Ishikawa (cell line): ENCODE results near the gene MATN4.
A peak's percentile ranks its signal among the peaks of the same experiment; 100 is the strongest.

ENCODE experiments used
- CEBPB ChIP-seq: IDR thresholded peaks from 2 replicates; pipeline ENCODE4 v1.6.1; 2012
- CREB1 ChIP-seq: IDR thresholded peaks from 2 replicates; pipeline ENCODE4 v1.6.1; 2012; ENCODE audit warnings: low read depth
- EGR1 ChIP-seq: IDR thresholded peaks from 2 replicates; pipeline ENCODE4 v1.6.1; 2012
- EP300 ChIP-seq: IDR thresholded peaks from 2 replicates; pipeline ENCODE4 v1.6.1; 2012; ENCODE audit warnings: borderline replicate concordance
- FOXM1 ChIP-seq: IDR thresholded peaks from 2 replicates; pipeline ENCODE4 v1.6.1; 2012; ENCODE audit warnings: low read depth, borderline replicate concordance
- MAX ChIP-seq: IDR thresholded peaks from 2 replicates; pipeline ENCODE4 v1.6.1; 2012
- NFIC ChIP-seq: IDR thresholded peaks from 2 replicates; pipeline ENCODE4 v1.6.1; 2012
- RAD21 ChIP-seq: IDR thresholded peaks from 2 replicates; pipeline ENCODE4 v1.6.1; 2012; ENCODE audit warnings: low read depth
- REST ChIP-seq: IDR thresholded peaks from 2 replicates; pipeline ENCODE4 v1.6.1; 2012; ENCODE audit warnings: low read depth, mild to moderate bottlenecking
- TAF1 ChIP-seq: IDR thresholded peaks from 2 replicates; pipeline ENCODE4 v1.6.1; 2012; ENCODE audit warnings: low read depth, mild to moderate bottlenecking
- TCF12 ChIP-seq: IDR thresholded peaks from 2 replicates; pipeline ENCODE4 v1.6.1; 2012; ENCODE audit warnings: low read depth
- TEAD4 ChIP-seq: IDR thresholded peaks from 2 replicates; pipeline ENCODE4 v1.6.1; 2012
- USF1 ChIP-seq: IDR thresholded peaks from 2 replicates; pipeline ENCODE4 v1.6.1; 2012
- YY1 ChIP-seq: IDR thresholded peaks from 2 replicates; pipeline ENCODE4 v1.6.1; 2012; ENCODE audit warnings: low read depth
- ZBTB7A ChIP-seq: IDR thresholded peaks from 2 replicates; pipeline ENCODE4 v1.6.1; 2012; ENCODE audit warnings: low read depth

MATN4 gene

GRCh38 chr20:45346291-45346718 is 38.2 kb upstream of the MATN4 start:
- TF ChIP-seq TEAD4 (no peak), NFIC (no peak), CREB1 (no peak), TAF1 (no peak), FOXM1 (no peak), EGR1 (no peak), ZBTB7A (no peak), USF1 (no peak), RAD21 (no peak), EP300 (no peak), TCF12 (no peak), MAX (no peak)

GRCh38 chr20:45345104-45345936 is 37.2 kb upstream of the MATN4 start:
- TF ChIP-seq FOXM1 (peak; percentile 43; the same call in 1 of the 2 replicates), RAD21 (no peak), TEAD4 (peak; percentile 91), EGR1 (peak; percentile 36), TCF12 (peak; percentile 89), CEBPB (no peak), CREB1 (no peak), EP300 (peak; percentile 85; the same call in 1 of the 2 replicates), TAF1 (no peak), ZBTB7A (peak; percentile 62), YY1 (peak; percentile 73), USF1 (no peak), MAX (peak; percentile 40), REST (no peak), NFIC (peak; percentile 93)

- TF ChIP-seq EGR1: no peak
- TF ChIP-seq TEAD4: peak; percentile 47
- no peak for TF ChIP-seq FOXM1
- no peak for TF ChIP-seq MAX
- peak; percentile 84 for TF ChIP-seq ZBTB7A
- peak; percentile 56; the same call in 1 of the 2 replicates for TF ChIP-seq TCF12
- TF ChIP-seq EP300: peak; percentile 46; the same call in 1 of the 2 replicates
- peak; percentile 39 for TF ChIP-seq NFIC
- peak; percentile 60 for TF ChIP-seq CEBPB
- TF ChIP-seq REST: no peak
- TF ChIP-seq TAF1: no peak
- TF ChIP-seq USF1: no peak
These were observed 36.2 kb upstream of the MATN4 start for GRCh38 chr20:45344168-45344860.

- peak; percentile 43; the same call in 1 of the 2 replicates for TF ChIP-seq ZBTB7A
- TF ChIP-seq MAX: 0 out of 2 replicates have a peak, but pooled peaks have one; percentile 2
- no peak for TF ChIP-seq EP300
- TF ChIP-seq FOXM1: peak; percentile 50; the same call in 1 of the 2 replicates
These were observed 35.6 kb upstream of the MATN4 start for GRCh38 chr20:45343532-45344167.
